Osteoblast (primary cell): ENCODE data around the gene RASEF. TPM values are rescaled to one million over a fixed set of nuclear protein-coding genes. Genes with fewer than 3 reads are reported as not detected.

Experiments used
- DNase-seq: peaks from one replicate; pipeline ENCODE4 v3.0.0; 2011; ENCODE audit warnings: low spot score, mixed read lengths; ENCODE audit not compliant: insufficient read length; ENCODE audit errors: missing footprints
- H2AFZ ChIP-seq: 2 replicates; pipeline ENCODE4 v1.6.0; 2011; ENCODE audit warnings: mild to moderate bottlenecking, low read length
- H3K27ac ChIP-seq: 2 replicates; pipeline ENCODE4 v1.5.1; 2011; ENCODE audit warnings: mild to moderate bottlenecking, low read depth, low read length, moderate library complexity
- H3K27me3 ChIP-seq: 2 replicates; pipeline ENCODE4 v1.6.0; 2012; ENCODE audit warnings: mild to moderate bottlenecking, control low read depth, inconsistent platforms, low read length, moderate library complexity; ENCODE audit not compliant: insufficient read depth
- H3K36me3 ChIP-seq: 2 replicates; pipeline ENCODE4 v1.5.1; 2011; ENCODE audit warnings: mild to moderate bottlenecking, low read length, control low read depth, moderate library complexity; ENCODE audit not compliant: insufficient read depth
- H3K4me1 ChIP-seq: 2 replicates; pipeline ENCODE4 v1.5.1; 2011; ENCODE audit warnings: mild to moderate bottlenecking, low read length, control low read depth, moderate library complexity; ENCODE audit not compliant: insufficient read depth
- H3K4me2 ChIP-seq: 2 replicates; pipeline ENCODE4 v1.6.0; 2011; ENCODE audit warnings: mild to moderate bottlenecking, low read length; ENCODE audit not compliant: insufficient read depth
- H3K4me3 ChIP-seq: fragments of 200-600 bp; sonication (generic); 3 replicates; pipeline ENCODE4 v1.5.1; 2012; ENCODE audit warnings: mild to moderate bottlenecking, low read length, inconsistent platforms; ENCODE audit not compliant: insufficient read depth
- H3K79me2 ChIP-seq: 2 replicates; pipeline ENCODE4 v1.6.0; 2012; ENCODE audit warnings: mild to moderate bottlenecking, low read length, control low read depth, inconsistent platforms; ENCODE audit not compliant: insufficient read depth
- H3K9me3 ChIP-seq: 2 replicates; pipeline ENCODE4 v1.5.1; 2011; ENCODE audit warnings: low read depth, low read length, control low read depth
- H4K20me1 ChIP-seq: 2 replicates; pipeline ENCODE4 v1.6.0; 2012; ENCODE audit warnings: mild to moderate bottlenecking, low read length, control low read depth; ENCODE audit not compliant: insufficient read depth
- CTCF ChIP-seq: IDR thresholded peaks from 2 replicates; pipeline ENCODE4 v1.5.1; 2011; ENCODE audit warnings: mild to moderate bottlenecking, low read depth, low read length, moderate library complexity; ENCODE audit errors: extremely low read depth
- total RNA-seq: library from RNA; depleted of rRNA; stranded (reverse); fragments of >200 nt; gene quantifications from 2 replicates; pipeline ENCODE4 v1.2.3, GENCODE V29; 2012

Gene RASEF
- total RNA-seq, 1 donor = 1.4 TPM

GRCh38 chr9:83012168-83012921, 50.6 kb downstream of the RASEF start:
- H3K4me3 ChIP-seq = no peak overlapping the region
- peak overlapping the region; percentile 52 for H3K27ac ChIP-seq
- no peak overlapping the region for H3K4me2 ChIP-seq
- H3K9me3 ChIP-seq = no peaks in the 10 kb centered on the region
- H3K36me3 ChIP-seq = no peaks in the 10 kb centered on the region
- H2AFZ ChIP-seq = no peak overlapping the region
- DNase-seq = no peak
- H3K79me2 ChIP-seq = no peaks in the 10 kb centered on the region
- H3K4me1 ChIP-seq = peaks cover 35% of the 10 kb centered on the region
- TF ChIP-seq CTCF = no peak
- H4K20me1 ChIP-seq = no peaks in the 10 kb centered on the region
- H3K27me3 ChIP-seq = no peaks in the 10 kb centered on the region

DNA sequence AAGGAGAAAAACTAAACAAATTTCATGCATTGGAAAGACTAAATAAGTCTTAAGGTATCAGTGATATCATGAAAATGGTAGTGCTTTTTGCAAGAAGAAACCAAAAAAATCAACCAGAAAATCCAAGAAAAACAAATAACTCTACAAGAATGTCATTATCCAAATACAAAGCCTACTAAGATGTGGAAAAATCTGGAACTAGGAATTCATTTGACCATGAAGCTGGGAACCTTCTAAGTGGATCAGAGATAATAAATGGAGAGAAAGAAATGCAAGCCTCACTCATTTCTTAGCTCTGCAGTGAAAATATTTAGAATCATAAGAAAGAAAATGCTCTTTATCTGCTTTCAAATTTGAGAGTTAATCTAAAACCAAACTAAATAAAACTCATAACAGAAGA, 51.3 kb downstream of the RASEF start:
- H3K4me1 ChIP-seq = peaks cover 35% of the 10 kb centered on the region
- peak overlapping the region; percentile 52 for H3K27ac ChIP-seq
- no peak for TF ChIP-seq CTCF
- no peaks in the 10 kb centered on the region for H3K27me3 ChIP-seq
- H3K79me2 ChIP-seq = no peaks in the 10 kb centered on the region
- no peak overlapping the region for H2AFZ ChIP-seq
- H3K9me3 ChIP-seq = no peaks in the 10 kb centered on the region
- DNase-seq = peak; percentile 66
- no peaks in the 10 kb centered on the region for H4K20me1 ChIP-seq
- no peaks in the 10 kb centered on the region for H3K36me3 ChIP-seq
- H3K4me2 ChIP-seq = no peak overlapping the region
- H3K4me3 ChIP-seq = no peak overlapping the region

DNA sequence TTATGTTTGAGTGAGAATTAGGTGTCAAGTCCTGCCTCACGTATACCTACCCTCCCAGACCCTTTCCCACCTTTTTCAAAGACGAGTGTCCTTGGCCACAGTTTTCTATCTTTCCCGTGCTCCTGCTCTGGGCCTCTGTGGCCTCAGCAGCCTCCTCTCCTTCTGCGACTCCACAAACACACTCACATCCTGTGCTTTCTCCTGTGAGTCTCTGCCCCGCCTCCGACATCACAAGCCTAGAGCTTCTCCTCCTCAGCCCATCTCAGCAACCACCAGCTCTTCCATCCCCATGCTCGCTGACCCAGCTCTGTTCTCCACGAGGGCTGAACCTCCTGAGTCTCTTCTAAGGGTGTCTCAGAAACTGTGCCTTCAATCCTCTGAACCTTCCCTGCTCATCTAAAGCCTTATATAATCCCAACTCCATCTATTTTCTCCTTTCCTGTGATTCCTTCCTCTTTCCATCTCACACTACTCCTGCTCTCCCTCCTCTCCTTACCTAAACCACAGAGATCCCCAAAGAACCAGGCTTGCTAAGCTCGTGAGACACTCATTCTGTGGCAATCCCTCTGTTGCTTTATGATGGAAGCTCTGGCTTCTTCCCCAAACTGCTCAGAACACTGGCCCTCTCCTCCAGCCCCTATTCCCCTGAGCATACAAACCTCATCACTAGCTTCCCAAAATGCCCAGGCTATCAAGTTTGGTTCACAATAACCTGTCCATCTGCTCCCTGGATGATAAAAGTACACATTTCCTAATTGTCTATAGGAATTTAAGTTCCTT, 55.2 kb downstream of the RASEF start:
- H2AFZ ChIP-seq = peak overlapping the region; percentile 2
- H3K9me3 ChIP-seq = no peaks in the 10 kb centered on the region
- peak; percentile 29 for DNase-seq
- no peak for TF ChIP-seq CTCF
- H3K27me3 ChIP-seq = no peaks in the 10 kb centered on the region
- peaks cover 17% of the 10 kb centered on the region for H3K4me1 ChIP-seq
- no peak overlapping the region for H3K27ac ChIP-seq
- H4K20me1 ChIP-seq = no peaks in the 10 kb centered on the region
- H3K79me2 ChIP-seq = no peaks in the 10 kb centered on the region
- H3K4me3 ChIP-seq = no peak overlapping the region
- no peaks in the 10 kb centered on the region for H3K36me3 ChIP-seq
- H3K4me2 ChIP-seq = no peak overlapping the region

GRCh38 chr9:83006378-83006777, 56.6 kb downstream of the RASEF start:
- H3K27me3 ChIP-seq = no peaks in the 10 kb centered on the region
- no peak overlapping the region for H3K27ac ChIP-seq
- no peaks in the 10 kb centered on the region for H3K79me2 ChIP-seq
- H3K4me2 ChIP-seq = no peak overlapping the region
- H3K4me3 ChIP-seq = no peak overlapping the region
- H2AFZ ChIP-seq = no peak overlapping the region
- H3K36me3 ChIP-seq = no peaks in the 10 kb centered on the region
- DNase-seq = no peak
- no peaks in the 10 kb centered on the region for H3K9me3 ChIP-seq
- no peaks in the 10 kb centered on the region for H4K20me1 ChIP-seq
- peaks cover 6% of the 10 kb centered on the region for H3K4me1 ChIP-seq
- no peak for TF ChIP-seq CTCF
